HG03469 (cell line): ENCODE measurements around the gene HEMK1.

ENCODE experiments used
- ATAC-seq: cut with Tn5 transposase; IDR thresholded peaks from one replicate; pipeline ENCODE4 v1.9.1; 2021; ENCODE audit warnings: mild to moderate bottlenecking, moderate library complexity, moderate number of reproducible peaks; ENCODE audit not compliant: unreplicated experiment

HEMK1 gene

DNA sequence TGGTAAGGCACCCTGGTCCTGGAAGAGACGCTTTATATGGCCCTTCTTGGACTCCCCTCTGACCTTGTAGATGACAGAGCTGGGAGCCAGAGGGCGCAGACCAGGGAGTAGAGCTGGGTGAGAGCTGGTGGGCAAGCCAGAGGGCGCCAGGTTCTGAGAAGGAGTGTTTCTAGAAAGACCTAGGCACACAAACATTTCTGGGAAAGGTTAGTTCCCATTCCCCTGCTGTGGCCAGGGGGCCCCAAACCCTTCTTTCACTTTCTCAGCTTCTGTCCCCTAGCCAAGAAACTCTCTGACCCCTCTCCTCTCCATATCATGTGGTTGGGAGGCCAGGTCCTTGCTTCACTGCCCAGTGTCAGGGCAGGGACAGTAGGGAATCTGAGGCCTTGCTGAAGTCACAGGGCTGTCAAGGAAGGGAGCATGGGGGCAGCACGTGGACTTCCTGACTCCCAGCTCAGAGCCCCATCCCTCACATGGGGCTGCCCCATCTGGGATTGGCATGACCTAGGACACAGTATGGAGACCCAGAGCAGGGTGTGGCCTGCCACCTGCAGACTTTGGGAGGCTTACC, 3.6 kb downstream of the HEMK1 start:
- ATAC-seq, result no peak

GRCh38 chr3:50573566-50574443, 4.5 kb downstream of the HEMK1 start:
- no peak for ATAC-seq

- ATAC-seq, result no peak
Observed at GRCh38 chr3:50574444-50574831, 5.1 kb downstream of the HEMK1 start.

- no peak for ATAC-seq
Observed at GRCh38 chr3:50575372-50575771, 6.0 kb downstream of the HEMK1 start.

DNA sequence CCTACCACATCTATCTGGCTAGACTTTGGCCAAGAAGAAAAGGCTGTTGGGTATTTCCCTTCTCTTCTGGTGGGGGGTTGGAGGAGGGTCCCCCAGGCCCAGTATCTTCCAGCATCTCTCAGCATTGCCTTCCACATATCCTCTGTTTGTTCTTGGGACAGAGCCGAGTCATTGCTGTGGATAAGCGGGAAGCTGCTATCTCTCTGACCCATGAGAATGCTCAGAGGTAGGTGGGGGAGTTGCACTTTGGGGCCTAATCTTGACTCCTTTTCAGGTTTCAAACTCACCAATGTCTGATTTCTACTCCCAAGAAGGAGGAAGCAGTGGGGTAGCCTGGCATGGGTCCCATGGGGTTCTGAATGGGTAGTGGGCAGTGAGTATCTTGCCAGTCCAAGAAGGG, 8.0 kb downstream of the HEMK1 start:
- ATAC-seq, result no peak

DNA sequence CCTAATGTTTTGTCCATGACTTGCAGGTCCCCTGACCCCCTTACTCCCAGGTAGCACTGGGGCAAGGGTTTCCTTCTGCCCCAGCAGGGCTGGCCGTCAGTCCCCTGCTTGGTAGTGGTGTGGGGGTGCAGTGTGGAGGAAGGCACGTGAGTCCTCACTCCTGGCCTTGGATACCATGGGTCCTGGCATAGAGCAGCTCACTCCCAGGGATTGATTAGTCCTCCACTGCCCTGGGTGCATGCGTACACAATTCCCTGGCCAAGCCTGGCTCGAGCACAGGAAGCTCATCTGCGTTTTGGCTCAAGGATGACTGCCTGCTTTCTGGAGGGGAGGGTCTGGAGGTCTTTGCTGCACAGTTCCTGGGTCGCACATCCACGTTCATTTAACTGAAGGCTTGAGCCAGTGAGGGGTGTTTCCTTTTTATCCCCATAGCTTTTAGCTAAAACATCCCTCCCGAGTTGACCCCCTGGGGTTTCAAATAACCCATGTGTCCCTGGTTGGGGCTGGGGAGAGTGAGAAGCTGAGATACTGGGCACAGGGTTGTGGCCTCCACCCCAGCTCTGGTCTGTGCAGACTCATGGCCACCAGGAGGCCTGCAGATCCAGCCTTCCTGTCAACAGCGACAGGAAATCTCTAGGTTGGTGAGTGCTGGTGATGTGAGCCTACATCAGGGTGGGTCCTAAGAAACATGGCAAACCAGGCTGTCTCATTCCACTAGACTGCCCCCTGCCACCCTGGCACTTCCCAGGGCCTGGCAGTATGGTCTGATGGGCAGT, 11.5 kb downstream of the HEMK1 start:
- no peak for ATAC-seq

- no peak for ATAC-seq
Observed at GRCh38 chr3:50581459-50581842, 12.1 kb downstream of the HEMK1 start.

DNA sequence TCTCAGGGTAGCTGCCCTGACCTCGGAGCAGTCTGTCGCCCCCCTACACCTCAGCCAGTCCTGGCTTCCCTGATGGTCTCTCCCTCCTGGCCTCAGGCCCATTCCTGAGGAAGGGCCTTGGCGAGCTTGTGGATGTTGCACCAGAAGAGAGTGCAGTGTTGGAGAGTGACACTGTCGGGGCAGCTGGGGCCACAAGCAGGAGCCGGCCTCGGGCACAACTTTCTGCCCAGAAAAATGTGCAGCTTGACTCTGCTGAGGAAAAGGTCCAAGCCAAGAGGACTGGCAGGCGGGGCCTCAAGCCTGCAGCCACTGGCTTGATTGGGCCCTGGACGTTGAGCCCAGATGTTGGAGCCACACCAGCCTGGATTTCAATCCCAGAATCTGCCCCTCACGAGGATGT, 12.8 kb downstream of the HEMK1 start:
- no peak for ATAC-seq

- ATAC-seq, result no peak
Observed at GRCh38 chr3:50583897-50584296, 14.6 kb downstream of the HEMK1 start.

- no peak for ATAC-seq
Observed at GRCh38 chr3:50584391-50584790, 15.1 kb downstream of the HEMK1 start.

- no peak for ATAC-seq
Observed at GRCh38 chr3:50585919-50586762, 16.8 kb downstream of the HEMK1 start.

DNA sequence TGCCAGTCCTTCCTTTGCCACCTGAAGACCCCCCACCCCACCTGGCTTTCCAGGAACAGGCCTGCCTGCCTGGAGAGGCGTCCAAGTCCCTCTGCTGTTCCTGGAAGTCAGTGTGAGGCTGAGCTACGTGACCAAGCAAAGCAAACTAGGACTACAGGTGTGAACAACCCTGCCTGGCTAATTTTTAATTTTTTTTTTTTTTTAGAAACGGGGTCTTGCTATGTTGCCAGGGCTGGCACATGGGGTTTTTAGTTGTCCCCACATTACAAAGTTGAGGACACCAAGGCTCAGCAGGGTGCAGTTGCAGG, 17.4 kb downstream of the HEMK1 start:
- ATAC-seq, result no peak

GRCh38 chr3:50587373-50587772, 18.1 kb downstream of the HEMK1 start:
- ATAC-seq, result no peak

- ATAC-seq, result no peak
Observed at GRCh38 chr3:50587806-50588758, 18.8 kb downstream of the HEMK1 start.

DNA sequence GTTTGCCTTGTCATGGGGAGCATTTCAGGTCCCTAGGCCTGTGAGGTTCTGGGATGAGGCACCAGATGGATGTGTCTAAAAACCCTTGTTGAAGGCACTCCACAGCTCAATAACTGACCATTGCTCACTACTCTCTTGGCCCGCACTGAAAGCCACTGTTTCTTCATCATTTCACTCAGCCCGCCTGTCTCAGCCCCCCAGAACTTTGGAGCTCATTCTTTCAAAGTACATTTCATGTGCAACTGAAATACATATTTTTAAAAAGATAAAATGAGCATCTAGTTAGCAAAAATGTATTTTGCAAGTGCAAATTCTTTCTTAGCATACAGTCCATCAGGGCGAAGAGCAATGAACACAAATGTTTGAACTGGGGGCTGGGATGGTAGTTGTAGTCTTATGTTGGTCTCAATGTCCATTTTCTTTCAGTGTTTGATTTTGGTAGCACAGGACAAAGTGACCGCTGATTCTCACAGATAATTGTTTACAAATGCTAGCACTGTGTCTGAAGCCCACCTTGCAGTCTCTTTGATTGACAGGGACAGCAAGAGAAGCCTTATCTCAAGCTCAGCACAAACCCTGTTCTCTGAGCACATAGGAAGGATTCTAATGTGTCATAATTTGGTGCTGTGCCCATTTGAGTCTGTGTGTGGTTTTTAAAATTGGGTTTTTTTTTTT, 19.6 kb downstream of the HEMK1 start:
- ATAC-seq, result no peak

DNA sequence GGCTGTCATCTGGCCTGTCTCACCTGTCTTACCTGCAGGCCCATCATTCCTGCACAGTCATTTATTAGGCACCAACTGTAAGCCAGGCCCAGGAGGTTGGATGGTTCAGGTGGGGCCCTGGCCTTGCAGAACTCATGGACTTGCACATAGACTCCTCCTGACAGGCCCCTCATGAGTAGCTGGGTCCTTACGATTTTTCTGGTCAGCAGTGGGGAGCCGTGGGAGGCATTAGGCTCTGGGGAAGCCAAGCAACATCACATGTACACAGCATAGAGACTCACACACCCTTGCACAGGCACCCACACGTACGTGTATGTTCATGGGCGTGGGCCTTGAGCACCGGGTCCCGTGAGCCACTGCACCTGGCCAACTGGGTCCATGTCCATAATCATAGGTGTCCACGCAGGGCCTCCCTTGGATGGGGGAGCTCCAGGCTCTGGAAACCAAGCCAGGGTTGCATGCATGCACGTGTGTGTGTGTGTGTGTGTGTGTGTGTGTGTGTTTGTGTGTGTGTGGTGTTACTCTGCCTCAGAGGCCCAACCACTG, 21.9 kb downstream of the HEMK1 start:
- ATAC-seq, result no peak

GRCh38 chr3:50592568-50592967, 23.2 kb downstream of the HEMK1 start:
- no peak for ATAC-seq

GRCh38 chr3:50594253-50594785, 25.0 kb downstream of the HEMK1 start:
- ATAC-seq, result no peak
